ENCODE measurements around the gene FAM72B.
"Not testable (repeated sequence)": the region's sequence is repeated elsewhere in the genome, so short reads cannot be mapped to it uniquely, and the experiment has no call there.

Gene FAM72B

DNA sequence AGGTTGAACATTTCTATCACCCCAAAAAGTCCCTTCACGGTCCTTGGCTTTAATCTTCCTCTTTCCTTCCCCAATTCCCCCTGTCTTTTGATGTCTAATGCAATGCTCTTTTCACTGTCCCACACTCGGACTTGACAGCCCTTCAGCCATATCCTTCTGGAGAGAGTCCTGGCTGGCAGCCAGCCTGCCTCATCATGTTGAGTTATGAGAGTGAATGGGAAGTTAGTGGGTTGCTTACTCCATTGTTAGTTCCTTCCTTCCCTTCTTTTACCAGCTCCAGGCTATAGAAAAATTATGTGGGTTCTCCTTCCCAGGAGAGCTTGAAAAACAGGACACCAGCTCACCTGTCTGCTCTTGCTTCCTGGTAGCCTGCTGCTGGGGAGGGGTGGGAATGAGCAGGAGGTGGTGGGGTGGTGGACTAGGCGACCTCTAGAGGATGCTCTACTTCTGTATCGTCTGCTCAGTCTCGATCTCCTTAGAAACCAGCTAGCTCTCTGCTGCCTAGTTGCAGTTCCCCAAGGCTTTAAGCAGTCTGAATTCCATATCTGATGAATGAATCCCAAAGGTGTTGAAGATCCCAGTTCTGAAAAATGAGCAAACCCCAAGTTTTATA is 30.5 kb upstream of the FAM72B start:
- no CpG with 5 or more reads among the region's 5 CpGs for WGBS
- H3K27me3 ChIP-seq (ENCODE audit: insufficient read depth, low read length); H3K9ac ChIP-seq (ENCODE audit: low read depth, low read length); H3K4me3 ChIP-seq (ENCODE audit: low read length); H3K36me3 ChIP-seq (ENCODE audit: insufficient read depth, low read length); H3K27ac ChIP-seq (ENCODE audit: low read depth, low read length); H3K9me3 ChIP-seq (ENCODE audit: insufficient read depth, low read depth, low read length); H3K4me1 ChIP-seq (ENCODE audit: insufficient read depth, low read length): not testable (repeated sequence)

DNA sequence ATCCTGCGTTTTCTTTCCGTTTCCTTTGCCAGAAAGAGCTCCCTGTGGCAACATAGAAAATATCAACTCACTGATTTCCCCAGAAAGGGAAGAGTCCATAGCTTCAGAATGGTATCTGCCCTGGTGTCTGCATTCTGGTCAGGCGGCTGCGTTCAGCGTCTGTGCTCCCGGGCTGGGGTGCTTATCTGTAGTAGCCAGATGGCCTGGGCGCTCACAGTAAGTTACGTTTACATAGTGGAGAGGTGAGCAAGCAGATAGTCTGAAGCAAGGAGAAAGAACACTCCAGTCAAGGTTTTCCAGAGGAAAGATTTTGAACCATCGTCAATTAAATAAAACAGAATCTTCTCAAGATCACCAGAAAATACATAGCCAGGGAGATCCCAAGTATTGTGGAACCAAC is 29.4 kb upstream of the FAM72B start:
- not testable (repeated sequence) for H3K27ac ChIP-seq (ENCODE audit: low read depth, low read length); H3K9ac ChIP-seq (ENCODE audit: low read depth, low read length); H3K9me3 ChIP-seq (ENCODE audit: insufficient read depth, low read depth, low read length); H3K4me1 ChIP-seq (ENCODE audit: insufficient read depth, low read length); H3K27me3 ChIP-seq (ENCODE audit: insufficient read depth, low read length); H3K4me3 ChIP-seq (ENCODE audit: low read length); H3K36me3 ChIP-seq (ENCODE audit: insufficient read depth, low read length)
- WGBS = no CpG with 5 or more reads among the region's 9 CpGs

DNA sequence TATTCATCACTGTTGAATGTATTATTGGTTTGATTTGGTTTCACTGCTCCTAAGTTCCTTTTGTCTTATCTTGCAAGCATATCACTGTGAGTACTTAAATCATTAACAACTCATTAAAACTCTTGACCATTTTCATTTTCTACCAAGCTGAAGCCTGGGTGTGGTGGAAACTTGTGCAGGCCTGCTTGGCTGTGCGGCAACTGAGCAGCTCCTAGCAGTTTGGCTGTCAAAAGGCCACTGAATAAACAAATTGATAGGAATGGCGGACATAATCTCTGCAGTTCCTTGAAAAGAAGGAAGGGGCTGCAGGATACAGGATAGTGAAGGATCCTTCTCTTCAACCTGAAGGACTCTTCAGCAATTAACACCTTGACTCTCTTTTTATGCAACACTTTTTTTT is 26.6 kb upstream of the FAM72B start:
- not testable (repeated sequence) for H3K4me1 ChIP-seq (ENCODE audit: insufficient read depth, low read length); H3K36me3 ChIP-seq (ENCODE audit: insufficient read depth, low read length); H3K4me3 ChIP-seq (ENCODE audit: low read length); H3K9ac ChIP-seq (ENCODE audit: low read depth, low read length); H3K27ac ChIP-seq (ENCODE audit: low read depth, low read length); H3K27me3 ChIP-seq (ENCODE audit: insufficient read depth, low read length); H3K9me3 ChIP-seq (ENCODE audit: insufficient read depth, low read depth, low read length)
- no CpG with 5 or more reads among the region's 2 CpGs for WGBS

DNA sequence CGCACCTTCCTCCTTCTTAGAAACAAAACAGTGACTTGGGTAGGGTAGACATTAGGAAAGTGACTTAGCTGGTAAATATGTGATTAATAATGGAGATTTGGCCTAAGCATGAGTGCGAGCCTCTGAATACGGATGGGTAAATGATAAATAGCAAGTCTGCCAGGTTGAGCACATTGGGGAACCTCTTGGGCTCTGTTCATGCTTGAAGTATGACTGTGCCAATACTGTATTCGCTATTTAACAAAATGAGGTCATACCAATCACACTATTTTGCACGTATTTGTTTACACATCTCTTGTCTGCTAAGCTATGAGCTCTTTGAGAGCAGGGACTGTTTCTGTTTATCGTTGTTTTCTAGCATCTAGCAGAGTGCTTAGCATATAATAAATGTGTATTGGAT is 24.2 kb upstream of the FAM72B start:
- not testable (repeated sequence) for H3K4me1 ChIP-seq (ENCODE audit: insufficient read depth, low read length); H3K9me3 ChIP-seq (ENCODE audit: insufficient read depth, low read depth, low read length); H3K36me3 ChIP-seq (ENCODE audit: insufficient read depth, low read length); H3K27ac ChIP-seq (ENCODE audit: low read depth, low read length); H3K9ac ChIP-seq (ENCODE audit: low read depth, low read length); H3K4me3 ChIP-seq (ENCODE audit: low read length); H3K27me3 ChIP-seq (ENCODE audit: insufficient read depth, low read length)
- WGBS = 93% methylated on average over 3 of the region's 6 CpGs

DNA sequence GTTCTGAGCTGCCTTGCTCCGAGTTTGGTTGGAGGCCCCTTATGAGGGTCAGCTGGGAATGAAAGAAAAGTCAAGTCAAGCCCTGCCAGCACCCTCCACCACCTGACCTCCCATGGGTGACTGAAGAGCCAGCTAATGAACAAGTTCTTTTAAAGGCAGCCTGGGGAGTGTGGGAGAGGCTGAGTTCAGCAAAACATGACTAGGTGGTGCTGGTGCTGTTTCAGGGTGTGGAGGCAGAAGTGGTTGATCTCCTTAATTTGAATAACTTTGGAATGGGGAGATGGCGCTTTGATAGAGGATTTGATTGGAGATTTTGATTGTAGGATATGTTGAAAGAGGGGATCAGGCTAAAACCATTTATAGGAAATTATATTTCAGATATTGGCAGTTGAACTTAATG is 23.2 kb upstream of the FAM72B start:
- H3K36me3 ChIP-seq (ENCODE audit: insufficient read depth, low read length); H3K27ac ChIP-seq (ENCODE audit: low read depth, low read length); H3K9ac ChIP-seq (ENCODE audit: low read depth, low read length); H3K4me1 ChIP-seq (ENCODE audit: insufficient read depth, low read length); H3K9me3 ChIP-seq (ENCODE audit: insufficient read depth, low read depth, low read length); H3K4me3 ChIP-seq (ENCODE audit: low read length); H3K27me3 ChIP-seq (ENCODE audit: insufficient read depth, low read length): not testable (repeated sequence)
- WGBS = 94% methylated on average over 1 of the region's 2 CpGs

DNA sequence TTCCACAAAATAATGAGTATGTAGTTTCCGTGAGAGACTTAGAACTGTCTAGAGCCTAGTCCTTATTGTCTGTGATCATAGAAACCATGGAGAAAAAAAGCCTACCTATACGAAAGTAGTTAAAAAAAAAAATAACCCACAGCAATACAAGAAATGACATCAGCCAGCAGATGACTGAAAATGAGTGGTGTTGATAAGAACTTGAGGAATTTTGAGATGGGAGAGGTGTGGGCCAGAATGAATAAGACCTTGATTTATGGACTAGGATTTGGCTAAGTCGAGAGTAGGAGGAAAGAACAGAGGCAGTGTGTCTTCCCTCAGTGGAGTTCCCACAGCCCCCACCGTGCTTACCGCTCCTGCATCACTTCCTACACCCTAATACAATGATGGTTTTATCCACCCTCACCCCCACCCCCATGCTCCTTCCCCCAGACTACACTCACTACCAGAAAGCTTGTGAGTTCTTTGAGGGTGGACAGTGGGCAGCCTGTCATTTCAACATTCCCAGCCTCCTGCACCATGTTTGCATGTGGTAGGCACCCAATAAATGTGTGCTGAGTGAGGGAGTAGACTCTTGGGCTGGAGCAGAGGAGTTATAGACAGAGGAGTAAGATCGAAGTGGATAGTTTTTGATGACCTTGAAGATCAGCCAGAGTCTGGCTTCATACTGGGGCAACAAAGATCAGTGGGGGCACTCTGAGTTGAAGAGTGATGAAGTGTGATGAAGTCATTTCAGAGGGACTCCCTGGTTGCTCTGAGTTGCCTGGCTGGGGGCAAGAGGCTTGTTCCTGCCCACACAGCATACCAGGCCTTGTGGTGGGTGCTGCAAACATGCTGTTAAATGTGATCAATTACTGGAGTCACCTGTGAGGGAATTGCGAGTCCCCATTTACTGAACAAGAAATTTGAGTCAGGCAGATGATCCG is 21.9 kb upstream of the FAM72B start:
- not testable (repeated sequence) for H3K27me3 ChIP-seq (ENCODE audit: insufficient read depth, low read length); H3K36me3 ChIP-seq (ENCODE audit: insufficient read depth, low read length); H3K4me1 ChIP-seq (ENCODE audit: insufficient read depth, low read length); H3K4me3 ChIP-seq (ENCODE audit: low read length); H3K9ac ChIP-seq (ENCODE audit: low read depth, low read length); H3K27ac ChIP-seq (ENCODE audit: low read depth, low read length); H3K9me3 ChIP-seq (ENCODE audit: insufficient read depth, low read depth, low read length)
- WGBS = 87% methylated on average over 1 of the region's 8 CpGs

DNA sequence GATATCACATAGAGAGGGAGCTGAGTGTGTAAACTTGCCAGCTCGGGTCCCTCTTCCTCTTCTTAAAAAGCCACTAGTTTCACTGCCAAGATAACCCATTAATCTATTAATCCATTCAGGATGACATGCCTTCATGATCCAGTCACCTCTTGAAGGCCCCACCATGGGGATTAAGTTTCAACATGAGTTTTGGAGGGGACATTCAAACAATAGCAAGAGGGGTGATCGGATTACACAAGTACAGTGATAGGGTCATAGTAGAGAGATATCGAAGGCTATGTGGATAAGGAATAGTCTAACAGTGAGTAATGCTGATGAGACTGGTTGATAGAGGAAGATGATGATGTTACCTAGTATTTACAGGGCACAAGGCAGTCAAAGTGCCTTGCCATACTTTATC is 18.8 kb upstream of the FAM72B start:
- H3K36me3 ChIP-seq (ENCODE audit: insufficient read depth, low read length); H3K9me3 ChIP-seq (ENCODE audit: insufficient read depth, low read depth, low read length); H3K4me1 ChIP-seq (ENCODE audit: insufficient read depth, low read length); H3K4me3 ChIP-seq (ENCODE audit: low read length); H3K9ac ChIP-seq (ENCODE audit: low read depth, low read length); H3K27ac ChIP-seq (ENCODE audit: low read depth, low read length); H3K27me3 ChIP-seq (ENCODE audit: insufficient read depth, low read length): not testable (repeated sequence)
- WGBS = 89% methylated on average over 3 of the region's 3 CpGs

DNA sequence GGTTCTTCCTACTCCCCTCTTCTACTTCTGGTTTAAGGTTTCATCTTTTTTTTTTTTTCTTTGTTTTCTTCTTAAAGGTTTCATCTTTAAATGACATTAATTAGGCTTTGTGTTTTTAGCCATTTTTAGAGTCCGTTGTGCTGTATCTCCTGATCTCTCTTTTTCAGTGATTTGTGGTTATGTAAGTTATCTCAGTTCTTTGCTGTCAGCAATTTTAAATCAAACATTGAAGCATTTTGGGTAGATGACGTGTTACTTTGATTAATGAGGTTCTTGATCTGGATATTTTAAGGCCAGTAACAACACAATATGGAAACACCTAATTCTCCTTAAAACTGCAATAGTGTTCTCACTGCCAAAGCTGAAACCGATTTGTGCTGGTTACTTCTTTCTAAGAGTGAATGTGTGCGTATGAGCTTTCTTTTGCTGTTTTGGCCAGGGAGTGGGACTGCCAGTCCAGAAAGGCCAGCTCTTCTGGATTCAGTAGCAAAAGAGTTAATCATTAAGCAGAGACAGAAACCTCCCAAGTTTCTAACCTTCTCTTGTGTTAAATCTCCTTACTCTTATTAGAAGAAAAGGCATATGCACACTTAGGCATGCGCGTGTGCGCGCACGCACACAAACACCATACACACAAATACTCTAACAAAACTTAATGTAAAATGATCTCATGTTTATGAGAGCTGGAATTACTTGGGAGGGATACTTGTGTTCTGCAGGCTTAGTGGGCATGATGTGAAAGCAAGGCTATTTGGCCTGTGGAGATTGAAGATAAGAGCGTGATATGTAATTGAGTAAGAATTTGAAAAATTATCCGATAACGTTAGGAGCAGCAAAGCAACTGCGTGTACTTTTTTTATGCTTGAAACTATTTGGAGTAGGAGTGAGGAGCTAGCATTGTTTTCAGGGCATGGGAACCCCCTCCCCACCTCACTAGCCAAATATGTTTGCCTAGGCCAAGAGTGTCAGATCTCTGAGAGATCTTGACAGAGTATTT is 17.1 kb upstream of the FAM72B start:
- H3K4me1 ChIP-seq (ENCODE audit: insufficient read depth, low read length); H3K36me3 ChIP-seq (ENCODE audit: insufficient read depth, low read length); H3K4me3 ChIP-seq (ENCODE audit: low read length); H3K9me3 ChIP-seq (ENCODE audit: insufficient read depth, low read depth, low read length); H3K27ac ChIP-seq (ENCODE audit: low read depth, low read length); H3K27me3 ChIP-seq (ENCODE audit: insufficient read depth, low read length); H3K9ac ChIP-seq (ENCODE audit: low read depth, low read length): not testable (repeated sequence)
- WGBS = 100% methylated on average over 5 of the region's 13 CpGs

DNA sequence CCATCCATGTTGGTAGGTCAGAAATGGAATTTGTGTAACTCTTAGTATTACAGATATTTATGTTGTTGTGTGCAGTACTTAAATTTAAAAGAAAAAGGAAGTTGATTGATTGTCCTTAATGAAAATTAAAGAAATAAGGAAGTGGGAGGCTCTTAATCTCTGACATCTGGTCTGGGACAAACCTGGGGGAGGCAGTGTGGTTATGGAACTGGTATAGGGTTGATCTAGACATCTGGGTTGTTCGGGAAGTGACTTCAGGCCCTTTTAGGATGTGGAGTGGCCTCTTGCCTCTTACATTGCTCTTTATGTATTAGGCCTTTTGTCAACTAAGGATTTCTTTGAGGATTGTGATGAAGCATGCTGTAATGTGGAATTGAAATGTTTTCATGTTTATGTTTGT is 16.1 kb upstream of the FAM72B start:
- not testable (repeated sequence) for H3K27me3 ChIP-seq (ENCODE audit: insufficient read depth, low read length); H3K9ac ChIP-seq (ENCODE audit: low read depth, low read length); H3K27ac ChIP-seq (ENCODE audit: low read depth, low read length); H3K9me3 ChIP-seq (ENCODE audit: insufficient read depth, low read depth, low read length); H3K4me1 ChIP-seq (ENCODE audit: insufficient read depth, low read length); H3K36me3 ChIP-seq (ENCODE audit: insufficient read depth, low read length); H3K4me3 ChIP-seq (ENCODE audit: low read length)
- no CpG with 5 or more reads among the region's 1 CpG for WGBS

DNA sequence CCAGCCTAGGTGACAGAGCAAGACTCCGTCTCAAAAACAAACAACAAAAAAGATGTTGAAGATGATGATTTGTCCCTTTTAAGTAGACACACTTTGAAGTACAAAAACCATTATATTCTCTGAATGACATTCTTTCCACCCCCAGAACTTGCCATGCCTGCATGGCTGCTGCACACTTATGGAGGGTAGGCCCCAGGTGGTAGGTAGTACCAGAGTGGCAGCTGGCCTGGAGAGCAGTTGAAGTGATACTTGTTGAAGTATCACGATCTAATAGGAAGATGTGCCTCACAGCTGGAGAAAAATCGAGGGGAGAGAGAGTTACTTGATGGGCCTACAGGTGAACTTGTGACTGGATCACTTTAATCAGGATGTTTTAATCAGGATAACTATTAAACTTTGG is 15.6 kb upstream of the FAM72B start:
- H3K4me3 ChIP-seq (ENCODE audit: low read length); H3K9me3 ChIP-seq (ENCODE audit: insufficient read depth, low read depth, low read length); H3K27ac ChIP-seq (ENCODE audit: low read depth, low read length); H3K36me3 ChIP-seq (ENCODE audit: insufficient read depth, low read length); H3K9ac ChIP-seq (ENCODE audit: low read depth, low read length); H3K4me1 ChIP-seq (ENCODE audit: insufficient read depth, low read length); H3K27me3 ChIP-seq (ENCODE audit: insufficient read depth, low read length): not testable (repeated sequence)
- WGBS = no CpG with 5 or more reads among the region's 3 CpGs

Data from HUES64 (cell line).